Measurements from ENCODE around the gene STOM. TPM values are rescaled to one million over a fixed set of nuclear protein-coding genes. Genes with fewer than 3 reads are reported as not detected.

The STOM gene
- total RNA-seq, 4 donors from 2014 or later: 60.0 to 89.5 (median 76.3) TPM

- TF ChIP-seq, protein P1, sequence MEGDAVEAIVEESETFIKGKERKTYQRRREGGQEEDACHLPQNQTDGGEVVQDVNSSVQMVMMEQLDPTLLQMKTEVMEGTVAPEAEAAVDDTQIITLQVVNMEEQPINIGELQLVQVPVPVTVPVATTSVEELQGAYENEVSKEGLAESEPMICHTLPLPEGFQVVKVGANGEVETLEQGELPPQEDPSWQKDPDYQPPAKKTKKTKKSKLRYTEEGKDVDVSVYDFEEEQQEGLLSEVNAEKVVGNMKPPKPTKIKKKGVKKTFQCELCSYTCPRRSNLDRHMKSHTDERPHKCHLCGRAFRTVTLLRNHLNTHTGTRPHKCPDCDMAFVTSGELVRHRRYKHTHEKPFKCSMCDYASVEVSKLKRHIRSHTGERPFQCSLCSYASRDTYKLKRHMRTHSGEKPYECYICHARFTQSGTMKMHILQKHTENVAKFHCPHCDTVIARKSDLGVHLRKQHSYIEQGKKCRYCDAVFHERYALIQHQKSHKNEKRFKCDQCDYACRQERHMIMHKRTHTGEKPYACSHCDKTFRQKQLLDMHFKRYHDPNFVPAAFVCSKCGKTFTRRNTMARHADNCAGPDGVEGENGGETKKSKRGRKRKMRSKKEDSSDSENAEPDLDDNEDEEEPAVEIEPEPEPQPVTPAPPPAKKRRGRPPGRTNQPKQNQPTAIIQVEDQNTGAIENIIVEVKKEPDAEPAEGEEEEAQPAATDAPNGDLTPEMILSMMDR (IDR thresholded peaks at IDR 0.05 in 4 of 5, conservative IDR thresholded peaks at IDR 0.05 in 1 of 5): no peak
- TF ChIP-seq POLR2A (IDR thresholded peaks at IDR 0.05): peak in 1 of 2 donors; percentile 16
- no peak overlapping the region for H3K4me3 ChIP-seq
- intact Hi-C loops (cut with DNase I; ENCODE audit: low total_unique reads): no loop called here
- peaks cover 41% of the 10 kb centered on the region in 2 donors for H3K4me1 ChIP-seq
- H3K9me3 ChIP-seq: no peaks in the 10 kb centered on the region
- peak overlapping the region; percentile 67 to 97 (median 76) for H3K27ac ChIP-seq
- peaks cover 0 to 53% of the 10 kb centered on the region in 2 donors for H3K36me3 ChIP-seq
- ATAC-seq (peak; percentile 67 to 87), DNase-seq (peak in 1 of 2 donors; percentile 75)
- in situ Hi-C loops (cut with MboI; ENCODE audit: low sequenced_read_pairs in 4 of 4): no loop called here
- H3K27me3 ChIP-seq: no peaks in the 10 kb centered on the region
Measured at GRCh38 chr9:121340676-121341392, 29.2 kb downstream of the STOM start.

DNA sequence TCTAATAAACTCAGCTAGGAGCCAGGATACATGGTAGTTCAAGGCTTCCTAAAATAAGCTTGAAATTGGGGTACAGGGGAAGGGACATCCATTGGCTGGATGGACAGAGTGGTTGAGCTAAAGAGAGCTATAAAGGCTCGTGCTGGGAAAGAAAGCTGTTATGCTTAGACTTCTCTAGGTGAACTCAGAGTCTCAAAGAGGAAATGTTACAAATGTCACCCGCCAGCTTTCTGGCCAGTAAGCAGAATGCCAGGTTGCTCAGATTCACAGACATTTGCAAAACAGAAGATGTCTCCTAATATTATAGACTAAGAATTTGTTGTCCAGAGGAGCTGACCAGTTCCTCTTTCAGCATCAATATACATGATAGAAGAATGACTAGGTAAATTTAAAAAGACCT, 30.6 kb downstream of the STOM start:
- Histone ChIP-seq H3K36me3 (peaks cover 0 to 48% of the 10 kb centered on the region in 2 donors), H3K27me3 (no peaks in the 10 kb centered on the region), H3K27ac (peak overlapping the region; percentile 67 to 97 (median 76)), H3K9me3 (no peaks in the 10 kb centered on the region), H3K4me1 (peaks cover 27 to 28% of the 10 kb centered on the region in 2 donors), H3K4me3 (no peak overlapping the region)
- peak in 1 of 2 donors; percentile 42 for ATAC-seq
- intact Hi-C loops (cut with DNase I; ENCODE audit: low total_unique reads): no loop called here
- DNase-seq: no peak
- in situ Hi-C loops (cut with MboI; ENCODE audit: low sequenced_read_pairs in 4 of 4): no loop called here
- TF ChIP-seq, protein P1 (IDR thresholded peaks at IDR 0.05 in 4 of 5, conservative IDR thresholded peaks at IDR 0.05 in 1 of 5): no peak
- TF ChIP-seq POLR2A (IDR thresholded peaks at IDR 0.05): no peak

DNA sequence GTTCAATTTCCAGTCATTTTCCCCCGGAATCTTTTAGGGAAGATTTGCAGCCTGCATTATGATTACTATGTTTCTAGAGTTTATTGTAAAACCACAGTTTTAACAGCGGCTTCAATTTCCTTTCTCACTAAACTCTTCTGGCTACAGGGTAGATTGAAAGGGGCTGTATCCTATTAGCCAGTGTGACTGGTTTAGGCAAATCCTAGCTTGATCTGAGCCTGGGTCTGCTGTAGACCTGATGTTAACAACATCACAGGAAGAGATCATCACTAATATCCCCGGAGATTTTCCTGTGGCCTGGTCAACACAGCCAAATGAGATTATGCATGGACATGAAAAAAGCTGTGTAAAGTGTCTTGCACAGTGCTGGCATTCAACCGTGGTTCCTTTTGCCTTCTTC, 33.4 kb downstream of the STOM start:
- TF ChIP-seq, protein P1 (IDR thresholded peaks at IDR 0.05 in 4 of 5, conservative IDR thresholded peaks at IDR 0.05 in 1 of 5): no peak
- no peak for TF ChIP-seq POLR2A (IDR thresholded peaks at IDR 0.05)
- H3K27ac ChIP-seq: peak overlapping the region; percentile 10 to 88 (median 52)
- no peak for DNase-seq
- intact Hi-C loops (cut with DNase I; ENCODE audit: low total_unique reads): no loop called here
- no peaks in the 10 kb centered on the region for H3K27me3 ChIP-seq
- H3K36me3 ChIP-seq: peaks cover 0 to 41% of the 10 kb centered on the region in 2 donors
- in situ Hi-C loops (cut with MboI; ENCODE audit: low sequenced_read_pairs in 4 of 4): no loop called here
- peaks cover 23 to 24% of the 10 kb centered on the region in 2 donors for H3K4me1 ChIP-seq
- H3K9me3 ChIP-seq: no peaks in the 10 kb centered on the region
- H3K4me3 ChIP-seq: no peak overlapping the region
- ATAC-seq: no peak

DNA sequence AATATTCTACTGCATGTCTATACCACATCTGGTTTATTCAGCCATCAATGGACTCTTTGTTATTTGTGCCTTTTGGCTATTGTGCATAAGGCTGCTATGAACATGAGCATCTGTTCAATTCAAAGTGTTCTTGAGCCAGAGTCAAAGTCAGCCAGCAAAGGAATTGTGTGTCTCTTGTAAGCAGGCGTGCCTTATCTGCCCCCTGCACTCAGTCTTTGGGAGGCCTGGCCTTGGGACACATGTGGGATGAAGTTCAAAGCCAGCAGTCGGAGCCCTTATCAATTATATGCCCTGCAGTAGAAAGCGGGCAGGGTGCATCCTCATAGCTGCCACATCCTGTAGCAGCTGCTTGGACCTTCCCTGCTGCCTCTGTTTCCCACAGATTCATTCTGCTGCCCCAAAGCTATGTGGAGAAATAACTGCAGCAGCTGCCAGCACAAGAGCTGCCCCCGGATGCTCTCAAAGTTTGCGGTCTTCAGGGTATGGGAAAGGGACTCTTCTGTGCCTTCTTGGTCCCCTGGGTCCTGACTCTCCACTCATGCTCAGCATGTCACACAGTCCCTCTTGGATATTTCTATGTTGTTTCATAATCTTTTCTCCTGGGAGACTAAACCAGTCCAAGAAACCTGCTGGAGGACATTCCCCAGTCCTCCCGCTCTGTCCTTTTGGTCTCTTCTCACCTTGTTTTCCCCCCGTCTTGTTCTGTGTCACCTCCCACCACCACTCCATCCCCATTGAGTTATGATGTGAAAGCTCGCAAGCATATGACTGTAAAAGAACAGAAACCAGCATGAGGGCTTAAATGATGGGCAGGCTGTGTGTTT, 35.9 kb downstream of the STOM start:
- ATAC-seq (peak; percentile 15 to 16), DNase-seq (no peak)
- TF ChIP-seq, protein P1 (IDR thresholded peaks at IDR 0.05 in 4 of 5, conservative IDR thresholded peaks at IDR 0.05 in 1 of 5): no peak
- no peak for TF ChIP-seq POLR2A (IDR thresholded peaks at IDR 0.05)
- no peaks in the 10 kb centered on the region for H3K27me3 ChIP-seq
- H3K36me3 ChIP-seq: peaks cover 0 to 54% of the 10 kb centered on the region in 2 donors
- H3K9me3 ChIP-seq: no peaks in the 10 kb centered on the region
- H3K4me1 ChIP-seq: peaks cover 5 to 11% of the 10 kb centered on the region in 2 donors
- no peak overlapping the region for H3K4me3 ChIP-seq
- H3K27ac ChIP-seq: peak overlapping the region; percentile 55 to 89 (median 75)
- intact Hi-C loops (cut with DNase I; ENCODE audit: low total_unique reads): no loop called here
- in situ Hi-C loops (cut with MboI; ENCODE audit: low sequenced_read_pairs in 4 of 4): no loop called here
